ENCODE data around the gene MTOR. TPM values are rescaled to one million over a fixed set of nuclear protein-coding genes. Genes with fewer than 3 reads are reported as not detected.

The MTOR gene
- total RNA-seq, 1 donor from 2014 or later: 55.1 TPM

DNA sequence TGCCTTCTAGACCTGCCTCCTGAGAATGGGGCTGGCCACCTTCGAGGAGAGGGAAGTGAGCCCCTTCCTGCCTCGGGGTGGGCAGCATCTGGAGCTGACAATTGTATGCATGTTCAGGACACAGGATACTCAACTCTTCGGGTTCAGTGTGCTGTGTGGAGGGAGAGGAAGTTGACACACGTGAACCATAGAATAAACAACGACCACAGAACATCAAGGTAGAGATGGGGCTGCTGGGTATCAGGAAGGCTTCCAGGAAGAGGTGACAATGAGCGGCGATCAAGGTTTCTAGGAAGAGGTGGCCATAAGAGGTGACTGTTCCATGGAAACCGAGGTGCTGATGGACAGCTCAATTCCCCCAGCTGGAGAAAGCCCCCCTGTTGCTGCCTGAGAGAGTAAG is 32.6 kb upstream of the MTOR start:
- ChIA-PET POLR2A (no interaction called here), CTCF (interaction anchor here (0.8 kb wide), 1 partner anchor 53 kb away, joined by 3 read pairs; no protein-coding TSS in a partner anchor)
- TF ChIP-seq CTCF (IDR thresholded peaks at IDR 0.05): no peak

GRCh38 chr1:11293856-11294255 is 31.5 kb upstream of the MTOR start:
- no peaks in the 10 kb centered on the region for H3K27me3 Mint-ChIP-seq
- ChIA-PET CTCF (interaction anchor here (0.6 kb wide), 1 partner anchor 426 kb away, joined by 3 read pairs; no protein-coding TSS in a partner anchor), POLR2A (no interaction called here)
- no peak overlapping the region for H3K4me3 Mint-ChIP-seq
- peaks cover 66% of the 10 kb centered on the region for H3K36me3 Mint-ChIP-seq (ENCODE audit: low read depth)
- H3K27ac Mint-ChIP-seq: no peak overlapping the region
- intact Hi-C loops (cut with micrococcal nuclease): no loop called here
- no peak for TF ChIP-seq CTCF (IDR thresholded peaks at IDR 0.05)
- no peak for ATAC-seq (ENCODE audit: low read depth)
- no peak for DNase-seq
- no peaks in the 10 kb centered on the region for H3K9me3 Mint-ChIP-seq
- peaks cover 6% of the 10 kb centered on the region for H3K4me1 Mint-ChIP-seq

More for the DNA sequence above, 32.6 kb upstream of the MTOR start:
- Mint-ChIP-seq H3K27me3 (no peaks in the 10 kb centered on the region), H3K36me3 (ENCODE audit: low read depth) (peaks cover 61% of the 10 kb centered on the region), H3K9me3 (no peaks in the 10 kb centered on the region), H3K4me1 (peaks cover 3% of the 10 kb centered on the region), H3K4me3 (no peak overlapping the region), H3K27ac (no peak overlapping the region)
- ATAC-seq (ENCODE audit: low read depth) (no peak), DNase-seq (no peak)
- intact Hi-C loops (cut with micrococcal nuclease): no loop called here

- H3K27ac Mint-ChIP-seq: no peak overlapping the region
- H3K27me3 Mint-ChIP-seq: no peaks in the 10 kb centered on the region
- TF ChIP-seq CTCF (IDR thresholded peaks at IDR 0.05): no peak
- peaks cover 6% of the 10 kb centered on the region for H3K4me1 Mint-ChIP-seq
- DNase-seq (no peak), ATAC-seq (ENCODE audit: low read depth) (no peak)
- H3K36me3 Mint-ChIP-seq (ENCODE audit: low read depth): peaks cover 74% of the 10 kb centered on the region
- H3K9me3 Mint-ChIP-seq: no peaks in the 10 kb centered on the region
- CTCF ChIA-PET: no interaction called here
- POLR2A ChIA-PET: no interaction called here
- intact Hi-C loops (cut with micrococcal nuclease): no loop called here
- H3K4me3 Mint-ChIP-seq: no peak overlapping the region
Measured at GRCh38 chr1:11291049-11291448, 28.7 kb upstream of the MTOR start.

DNA sequence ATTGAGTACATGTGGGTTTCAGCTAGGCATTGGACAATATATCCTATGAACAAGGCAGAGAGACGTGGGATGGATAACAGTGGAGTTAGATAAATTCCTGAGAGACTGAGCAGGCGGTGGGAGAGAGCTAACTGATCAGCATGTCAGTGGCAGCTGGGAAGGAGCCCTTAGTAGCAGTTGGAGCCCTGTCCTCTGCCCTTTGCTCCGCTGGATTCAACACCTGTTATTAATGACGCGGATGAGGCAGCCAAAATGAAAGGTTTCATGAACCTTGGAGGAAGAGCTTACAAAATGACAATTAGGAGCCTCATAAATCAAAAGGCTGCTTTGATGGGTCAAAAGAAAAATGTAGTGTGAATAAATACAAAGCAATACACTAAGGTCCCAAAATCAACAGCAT is 26.7 kb upstream of the MTOR start:
- Mint-ChIP-seq H3K9me3 (no peaks in the 10 kb centered on the region), H3K27ac (no peak overlapping the region), H3K27me3 (no peaks in the 10 kb centered on the region), H3K4me1 (peaks cover 13% of the 10 kb centered on the region), H3K36me3 (ENCODE audit: low read depth) (peaks cover 74% of the 10 kb centered on the region), H3K4me3 (no peak overlapping the region)
- intact Hi-C loops (cut with micrococcal nuclease): no loop called here
- DNase-seq: no peak
- ATAC-seq (ENCODE audit: low read depth): no peak
- no peak for TF ChIP-seq CTCF (IDR thresholded peaks at IDR 0.05)
- ChIA-PET POLR2A (no interaction called here), CTCF (no interaction called here)

DNA sequence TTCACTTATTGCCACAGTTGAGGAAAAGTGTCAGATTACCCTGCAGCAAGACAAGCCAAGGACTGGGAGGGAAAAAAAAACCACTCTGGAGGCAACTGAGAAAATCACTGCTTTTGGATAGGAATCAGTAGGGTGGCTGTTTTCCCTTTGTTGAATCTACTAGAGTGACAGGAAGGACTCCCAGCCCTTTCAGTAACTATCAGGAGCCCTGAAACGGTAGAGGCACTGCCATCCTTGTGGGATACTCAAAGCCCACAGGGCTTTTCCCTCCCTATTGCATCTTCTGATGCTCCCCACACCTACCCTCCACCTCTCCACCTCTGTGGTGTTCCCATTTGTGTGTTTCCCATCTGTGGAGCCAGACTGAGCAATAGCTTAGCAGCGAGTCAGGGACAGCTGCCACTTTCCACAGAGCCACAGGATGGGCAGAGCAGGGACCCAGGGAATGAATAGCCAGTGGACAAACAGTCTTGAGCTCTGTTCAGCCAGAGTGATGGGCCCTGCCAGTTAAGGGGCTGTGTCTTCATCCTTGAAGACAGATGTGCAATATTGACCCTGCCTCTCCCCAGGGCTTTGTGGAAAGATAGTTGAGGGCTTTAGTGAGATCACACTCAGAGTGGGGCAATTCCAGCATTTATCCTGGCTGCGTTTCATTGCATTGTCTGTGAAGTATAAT is 24.5 kb upstream of the MTOR start:
- DNase-seq: no peak
- Mint-ChIP-seq H3K27ac (no peak overlapping the region), H3K36me3 (ENCODE audit: low read depth) (peaks cover 66% of the 10 kb centered on the region), H3K9me3 (no peaks in the 10 kb centered on the region), H3K27me3 (no peaks in the 10 kb centered on the region), H3K4me3 (no peak overlapping the region), H3K4me1 (peaks cover 26% of the 10 kb centered on the region)
- POLR2A ChIA-PET: no interaction called here
- intact Hi-C loops (cut with micrococcal nuclease): no loop called here
- CTCF ChIA-PET: no interaction called here
- TF ChIP-seq CTCF (IDR thresholded peaks at IDR 0.05): no peak
- no peak for ATAC-seq (ENCODE audit: low read depth)

Measured in activated B cell treated with CpG ODN at 0.5 μM for 24 hours (primary cell).